ENCODE data around the gene NPL. TPM values are rescaled to one million over a fixed set of nuclear protein-coding genes. Genes with fewer than 3 reads are reported as not detected.

The NPL gene
- total and polyA plus RNA-seq, 9 of the 15 experiments (the other 6 are each of a cell fraction or from before 2014, with no cell fraction given) = 9.9 to 22.3 (median 14.2) TPM

- TF ChIP-seq BCLAF1 (IDR thresholded peaks at IDR 0.05; ENCODE audit: borderline replicate concordance in 1 of 2, control insufficient read depth in 1 of 2, low read depth in 2 of 2, low read length in 1 of 2) = 0 out of 4 replicates have a peak, but pooled peaks of 1 of the 2 experiments have one; percentile 58
- TF ChIP-seq ZFP91 (CRISPR knock-in tag; IDR thresholded peaks at IDR 0.05) = no peak
- TF ChIP-seq HOXB6 (CRISPR knock-in tag; IDR thresholded peaks at IDR 0.05; ENCODE audit: borderline replicate concordance) = no peak
- no peak for TF ChIP-seq TCFL5 (CRISPR knock-in tag; conservative IDR thresholded peaks at IDR 0.05)
- TF ChIP-seq ATF7 (IDR thresholded peaks at IDR 0.05) = peak; percentile 69; the same call in 1 of the 2 replicates
- 0 out of 2 replicates have a peak, but pooled peaks have one; percentile 45 for TF ChIP-seq ADNP (tag; IDR thresholded peaks at IDR 0.05)
- TF ChIP-seq ZNF23 (CRISPR knock-in tag; IDR thresholded peaks at IDR 0.05) = no peak
- peak; percentile 69 for TF ChIP-seq CREM (IDR thresholded peaks at IDR 0.05; ENCODE audit: low read depth)
- peak; percentile 93 for TF ChIP-seq NFIC (IDR thresholded peaks at IDR 0.05)
- no peak for TF ChIP-seq ELK3 (CRISPR knock-in tag; IDR thresholded peaks at IDR 0.05)
- no peak for TF ChIP-seq E2F6 (IDR thresholded peaks at IDR 0.05; ENCODE audit: borderline replicate concordance in 1 of 2, extremely low read depth in 1 of 2, insufficient read depth in 1 of 2, insufficient read length in 1 of 2, low read depth in 1 of 2, low read length in 1 of 2, poor library complexity in 1 of 2, severe bottlenecking in 1 of 2)
- TF ChIP-seq L3MBTL2 (IDR thresholded peaks at IDR 0.05) = no peak; the same call in 1 of the 2 replicates
- no peak for TF ChIP-seq ZNF431 (CRISPR knock-in tag; IDR thresholded peaks at IDR 0.05)
- TF ChIP-seq ZNF24 (IDR thresholded peaks at IDR 0.05) = peak; percentile 40; the same call in 1 of the 2 replicates
- TF ChIP-seq KDM4B (IDR thresholded peaks at IDR 0.05; ENCODE audit: borderline replicate concordance in 2 of 2, low read depth in 1 of 2) = no peak
- TF ChIP-seq HDGF (IDR thresholded peaks at IDR 0.05) = no peak
- TF ChIP-seq NEUROD1 (IDR thresholded peaks at IDR 0.05; ENCODE audit: borderline replicate concordance, low read depth, low read length, partially characterized antibody) = peak; percentile 70
- no peak for TF ChIP-seq SIRT6 (IDR thresholded peaks at IDR 0.05; ENCODE audit: low read depth, low read length)
- peak; percentile 39 for TF ChIP-seq TAF9B (IDR thresholded peaks at IDR 0.05; ENCODE audit: partially characterized antibody)
- no peak for TF ChIP-seq ZNF780A (CRISPR knock-in tag; IDR thresholded peaks at IDR 0.05)
Observed at GRCh38 chr1:182791281-182792179, 2.0 kb downstream of the NPL start (continued).

All from K562 (cell line).